ENCODE results near the gene RNF135.
"Not testable (repeated sequence)": the region's sequence is repeated elsewhere in the genome, so short reads cannot be mapped to it uniquely, and the experiment has no call there.

Gene RNF135

GRCh38 chr17:30927756-30928155 is 43.1 kb upstream of the RNF135 start:
- no peak overlapping the region for H3K4me3 ChIP-seq (ENCODE audit: control insufficient read depth, low read depth, low read length)
- TF ChIP-seq, protein P1, sequence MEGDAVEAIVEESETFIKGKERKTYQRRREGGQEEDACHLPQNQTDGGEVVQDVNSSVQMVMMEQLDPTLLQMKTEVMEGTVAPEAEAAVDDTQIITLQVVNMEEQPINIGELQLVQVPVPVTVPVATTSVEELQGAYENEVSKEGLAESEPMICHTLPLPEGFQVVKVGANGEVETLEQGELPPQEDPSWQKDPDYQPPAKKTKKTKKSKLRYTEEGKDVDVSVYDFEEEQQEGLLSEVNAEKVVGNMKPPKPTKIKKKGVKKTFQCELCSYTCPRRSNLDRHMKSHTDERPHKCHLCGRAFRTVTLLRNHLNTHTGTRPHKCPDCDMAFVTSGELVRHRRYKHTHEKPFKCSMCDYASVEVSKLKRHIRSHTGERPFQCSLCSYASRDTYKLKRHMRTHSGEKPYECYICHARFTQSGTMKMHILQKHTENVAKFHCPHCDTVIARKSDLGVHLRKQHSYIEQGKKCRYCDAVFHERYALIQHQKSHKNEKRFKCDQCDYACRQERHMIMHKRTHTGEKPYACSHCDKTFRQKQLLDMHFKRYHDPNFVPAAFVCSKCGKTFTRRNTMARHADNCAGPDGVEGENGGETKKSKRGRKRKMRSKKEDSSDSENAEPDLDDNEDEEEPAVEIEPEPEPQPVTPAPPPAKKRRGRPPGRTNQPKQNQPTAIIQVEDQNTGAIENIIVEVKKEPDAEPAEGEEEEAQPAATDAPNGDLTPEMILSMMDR (IDR thresholded peaks at IDR 0.05; ENCODE audit: control insufficient read depth, insufficient read depth, low read depth, low read length, missing control alignments): no peak
- no peak for DNase-seq (ENCODE audit: low read depth)

GRCh38 chr17:30928584-30928983 is 42.3 kb upstream of the RNF135 start:
- no peak overlapping the region for H3K4me3 ChIP-seq (ENCODE audit: control insufficient read depth, low read depth, low read length)
- no peak for DNase-seq (ENCODE audit: low read depth)
- TF ChIP-seq, protein P1 (IDR thresholded peaks at IDR 0.05; ENCODE audit: control insufficient read depth, insufficient read depth, low read depth, low read length, missing control alignments): no peak

GRCh38 chr17:30929081-30929633 is 41.7 kb upstream of the RNF135 start:
- no peak overlapping the region for H3K4me3 ChIP-seq (ENCODE audit: control insufficient read depth, low read depth, low read length)

DNA sequence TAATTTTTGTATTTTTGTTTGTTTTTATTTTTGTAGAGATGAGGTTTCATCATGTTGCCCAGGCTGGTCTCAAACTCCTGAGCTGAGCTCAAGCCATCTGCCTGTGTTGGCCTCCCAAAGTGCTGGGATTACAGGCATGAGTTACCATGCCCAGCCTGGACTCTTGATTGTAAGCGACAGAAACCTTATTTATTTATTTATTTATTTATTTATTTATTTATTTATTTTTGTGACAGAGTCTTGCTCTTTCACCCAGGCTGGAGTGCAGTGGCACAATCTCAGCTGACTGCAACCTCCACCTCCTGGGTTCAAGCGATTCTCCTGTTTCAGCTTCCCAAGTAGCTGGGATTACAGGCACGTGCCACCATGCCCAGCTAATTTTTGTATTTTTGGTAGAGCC is 41.0 kb upstream of the RNF135 start:
- DNase-seq (ENCODE audit: low read depth); H3K4me3 ChIP-seq (ENCODE audit: control insufficient read depth, low read depth, low read length): not testable (repeated sequence)

More at GRCh38 chr17:30929081-30929633, 41.7 kb upstream of the RNF135 start:
- no peak for DNase-seq (ENCODE audit: low read depth)
- TF ChIP-seq, protein P1 (IDR thresholded peaks at IDR 0.05; ENCODE audit: control insufficient read depth, insufficient read depth, low read depth, low read length, missing control alignments): no peak

DNA sequence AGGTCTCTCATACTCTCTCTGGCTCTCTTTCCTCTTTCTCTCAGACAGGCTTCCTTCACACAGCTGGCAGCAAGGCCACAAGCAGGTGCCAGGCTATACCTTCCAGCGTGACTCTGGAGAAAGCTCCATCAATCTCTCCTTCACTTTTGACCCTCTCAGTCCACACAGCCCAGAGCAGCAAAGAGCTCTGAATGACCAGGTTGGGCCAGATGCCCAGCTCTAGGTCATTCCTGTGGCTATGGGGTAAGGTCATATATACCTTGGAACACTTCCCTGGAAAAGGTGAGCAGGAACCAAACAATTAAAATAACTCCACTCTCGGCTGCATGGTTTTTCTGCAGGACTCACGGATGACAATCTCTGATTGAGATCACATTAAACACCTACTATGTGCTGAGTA is 40.3 kb upstream of the RNF135 start:
- H3K4me3 ChIP-seq (ENCODE audit: control insufficient read depth, low read depth, low read length): no peak overlapping the region
- TF ChIP-seq, protein P1 (IDR thresholded peaks at IDR 0.05; ENCODE audit: control insufficient read depth, insufficient read depth, low read depth, low read length, missing control alignments): no peak
- DNase-seq (ENCODE audit: low read depth): no peak

DNA sequence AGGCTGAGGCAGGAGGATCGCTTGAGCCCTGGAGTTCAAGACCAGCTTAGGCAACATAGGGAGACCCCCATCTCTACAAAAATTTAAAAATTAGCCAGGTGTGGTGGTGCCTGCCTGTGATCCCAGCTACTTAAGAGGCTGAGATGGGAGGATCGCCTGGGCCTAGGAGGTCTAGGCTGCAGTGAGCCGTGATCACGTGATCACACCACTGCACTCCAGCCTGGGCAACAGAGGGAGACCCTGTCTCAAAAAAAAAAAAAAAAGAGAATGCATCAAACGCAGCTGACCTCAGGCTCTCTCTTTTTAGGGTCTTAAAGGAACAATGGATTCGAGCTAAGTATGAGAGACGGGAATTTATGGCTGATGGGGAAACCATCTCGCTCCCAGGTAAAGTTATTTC is 39.3 kb upstream of the RNF135 start:
- not testable (repeated sequence) for DNase-seq (ENCODE audit: low read depth); H3K4me3 ChIP-seq (ENCODE audit: control insufficient read depth, low read depth, low read length)

- DNase-seq (ENCODE audit: low read depth): no peak
- H3K4me3 ChIP-seq (ENCODE audit: control insufficient read depth, low read depth, low read length): no peak overlapping the region
- TF ChIP-seq, protein P1 (IDR thresholded peaks at IDR 0.05; ENCODE audit: control insufficient read depth, insufficient read depth, low read depth, low read length, missing control alignments): no peak
Observed at GRCh38 chr17:30933966-30934365, 36.9 kb upstream of the RNF135 start.

DNA sequence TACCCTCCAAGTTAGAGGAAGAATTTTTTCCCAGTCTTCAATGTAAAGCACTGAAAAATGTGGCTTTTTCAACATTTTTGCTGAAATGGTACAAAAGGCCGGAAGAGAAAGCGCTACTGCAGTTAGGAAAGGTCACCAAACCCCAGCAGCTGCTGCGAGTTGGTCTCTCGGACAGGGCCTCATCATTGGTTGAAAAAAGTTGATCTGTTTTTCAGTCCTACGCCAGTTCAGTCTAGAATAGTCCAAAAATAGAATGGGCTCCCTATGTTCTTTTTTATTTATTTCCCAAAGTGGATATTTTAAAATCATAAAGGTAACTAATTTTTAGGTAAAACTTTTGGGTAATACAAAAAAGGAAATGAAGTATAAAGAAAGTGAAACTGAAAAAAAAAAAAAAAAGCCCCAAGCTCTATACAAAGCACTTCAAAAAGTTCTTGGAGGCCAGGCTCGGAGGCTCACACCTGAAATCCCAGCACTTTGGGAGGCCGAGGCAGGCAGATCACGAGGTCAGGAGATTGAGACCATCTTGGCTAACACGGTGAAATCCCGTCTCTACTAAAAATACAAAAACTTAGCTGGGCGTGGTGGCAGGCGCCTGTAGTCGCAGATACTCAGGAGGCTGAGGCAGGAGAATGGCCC is 31.7 kb upstream of the RNF135 start:
- TF ChIP-seq, protein P1 (IDR thresholded peaks at IDR 0.05; ENCODE audit: control insufficient read depth, insufficient read depth, low read depth, low read length, missing control alignments): no peak
- no peak overlapping the region for H3K4me3 ChIP-seq (ENCODE audit: control insufficient read depth, low read depth, low read length)
- DNase-seq (ENCODE audit: low read depth): no peak
